ENCODE data around the gene PDE8A. TPM values are rescaled to one million over a fixed set of nuclear protein-coding genes. Genes with fewer than 3 reads are reported as not detected.
A peak's percentile ranks its signal among the peaks of the same experiment; 100 is the strongest.
"Not testable (repeated sequence)": the region's sequence is repeated elsewhere in the genome, so short reads cannot be mapped to it uniquely, and the experiment has no call there.

PDE8A gene
- total and polyA plus RNA-seq, 2 of the 4 experiments (the other 2 are of a cell fraction) = 32.4 to 35.9 TPM

GRCh38 chr15:84985158-84985557 is 3.5 kb downstream of the PDE8A start:
- Histone ChIP-seq H3K14ac (replicated peaks; ENCODE audit: low read depth, low read length) (0 out of 2 replicates have a peak overlapping the region, but pooled peaks have one; percentile 20), H3K36me3 (ENCODE audit: control insufficient read depth, insufficient read depth, low read length) (no peaks in the 10 kb centered on the region), H2BK20ac (ENCODE audit: low read depth, low read length) (peak overlapping the region; percentile 11; the same call in 1 of the 2 replicates), H2BK120ac (ENCODE audit: low read depth, low read length) (no peak overlapping the region), H3K9ac (ENCODE audit: low read depth, low read length) (no peak overlapping the region), H2AK5ac (ENCODE audit: low read depth, low read length) (no peak overlapping the region), H3K56ac (ENCODE audit: extremely low read depth, insufficient read depth, low read length) (no peak overlapping the region), H3K23ac (ENCODE audit: low read depth, low read length) (peak overlapping the region; percentile 52; the same call in 1 of the 2 replicates), H2BK5ac (ENCODE audit: low read depth, low read length, poor library complexity, severe bottlenecking) (peak overlapping the region; percentile 6), H4K8ac (ENCODE audit: low read depth in 2 of 2, low read length in 2 of 2) (no peak overlapping the region), H3K79me1 (ENCODE audit: low read depth in 1 of 2, low read length in 2 of 2) (peaks cover 17 to 63% of the 10 kb centered on the region in 2 experiments), H3K18ac (ENCODE audit: low read depth, low read length) (no peak overlapping the region), H3K9me1 (ENCODE audit: insufficient read depth, low read length) (0 out of 2 replicates have a peak, but pooled peaks cover 5% of the 10 kb centered on the region), H3K4ac (ENCODE audit: low read depth, low read length) (no peak overlapping the region; the same call in 1 of the 2 replicates), H3K9me3 (ENCODE audit: control insufficient read depth, insufficient read depth, low read length) (no peaks in the 10 kb centered on the region), H2AFZ (replicated peaks; ENCODE audit: low read length, poor library complexity) (no peak overlapping the region), H3K4me3 (ENCODE audit: insufficient read depth, low read depth, low read length) (no peak overlapping the region), H2AK9ac (replicated peaks; ENCODE audit: low read depth, low read length, poor library complexity) (no peak overlapping the region), H3K27me3 (ENCODE audit: control insufficient read depth, insufficient read depth, low read length) (no peaks in the 10 kb centered on the region), H4K91ac (ENCODE audit: insufficient read depth, low read depth, low read length) (no peak overlapping the region), H3K4me2 (ENCODE audit: low read depth, low read length) (peak overlapping the region; percentile 83), H2BK15ac (ENCODE audit: low read depth, low read length) (0 out of 3 replicates have a peak overlapping the region, but pooled peaks have one; percentile 34), H4K5ac (ENCODE audit: low read depth, low read length) (no peak overlapping the region), H3K27ac (ENCODE audit: insufficient read depth, low read length) (no peak overlapping the region), H3K4me1 (ENCODE audit: control insufficient read depth, insufficient read depth, low read length) (peaks cover 3% of the 10 kb centered on the region), H4K20me1 (ENCODE audit: insufficient read depth, low read length) (peaks cover 72% of the 10 kb centered on the region)
- WGBS, 2 experiments (ENCODE audit: extremely low coverage in 2 of 2, insufficient read length in 1 of 2) = no CpG with 5 or more reads among the region's 2 CpGs
- POLR2A ChIA-PET (ENCODE audit: unreplicated experiment) = no interaction called here
- BruUV-seq (replicated peaks) = no TSS peak
- in situ Hi-C loops (cut with MboI; ENCODE audit: low sequenced_read_pairs) (no loop called here), intact Hi-C loops (cut with micrococcal nuclease) (no loop called here), dilution Hi-C loops (cut with HindIII; ENCODE audit: low sequenced_read_pairs, unreplicated experiment) (no loop called here)
- ATAC-seq (ENCODE audit: low read depth) = no peak
- peak; percentile 18 for DNase-seq
- CTCF ChIA-PET = no interaction called here
- TF ChIP-seq RAD21 (IDR thresholded peaks at IDR 0.05; ENCODE audit: low read length) = no peak
- TF ChIP-seq NFE2L2 (IDR thresholded peaks at IDR 0.05; ENCODE audit: low read depth, low read length) = no peak
- no peak for TF ChIP-seq SMC3 (IDR thresholded peaks at IDR 0.05; ENCODE audit: low read depth, low read length)
- TF ChIP-seq BHLHE40 (IDR thresholded peaks at IDR 0.05; ENCODE audit: low read depth, low read length) = no peak
- no peak for TF ChIP-seq POLR2A (IDR thresholded peaks at IDR 0.05; ENCODE audit: low read depth, low read length)
- TF ChIP-seq MAZ (IDR thresholded peaks at IDR 0.05; ENCODE audit: borderline replicate concordance, low read depth, low read length) = no peak
- no peak for TF ChIP-seq CEBPB (IDR thresholded peaks at IDR 0.05; ENCODE audit: low read depth, low read length)
- no peak for TF ChIP-seq RFX5 (IDR thresholded peaks at IDR 0.05; ENCODE audit: low read depth, low read length)

DNA sequence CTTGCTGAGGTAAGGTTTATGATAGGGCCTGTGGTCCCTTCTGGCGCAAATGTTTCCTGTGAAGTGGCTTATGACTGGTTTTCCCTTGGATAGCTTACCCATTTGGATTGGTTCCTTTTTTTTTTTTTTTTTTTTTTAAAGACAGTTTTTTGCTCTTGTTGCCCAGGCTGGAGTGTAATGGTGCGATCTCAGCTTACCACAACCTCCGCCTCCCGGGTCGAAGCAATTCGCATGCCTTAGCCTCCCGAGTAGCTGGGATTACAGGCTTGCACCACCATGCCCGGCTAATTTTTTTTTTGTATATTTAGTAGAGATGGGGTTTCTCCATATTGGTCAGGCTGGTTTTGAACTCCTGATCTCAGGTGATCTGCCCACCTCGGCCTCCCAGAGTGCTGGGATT is 5.7 kb downstream of the PDE8A start:
- H3K4me1 ChIP-seq (ENCODE audit: control insufficient read depth, insufficient read depth, low read length); H2AK9ac ChIP-seq (replicated peaks; ENCODE audit: low read depth, low read length, poor library complexity); H3K27me3 ChIP-seq (ENCODE audit: control insufficient read depth, insufficient read depth, low read length); DNase-seq; H2AFZ ChIP-seq (replicated peaks; ENCODE audit: low read length, poor library complexity); POLR2A ChIA-PET (ENCODE audit: unreplicated experiment); H2BK15ac ChIP-seq (ENCODE audit: low read depth, low read length); in situ Hi-C loops (cut with MboI; ENCODE audit: low sequenced_read_pairs); H3K14ac ChIP-seq (replicated peaks; ENCODE audit: low read depth, low read length); ATAC-seq (ENCODE audit: low read depth); H2AK5ac ChIP-seq (ENCODE audit: low read depth, low read length); H2BK20ac ChIP-seq (ENCODE audit: low read depth, low read length); H3K23ac ChIP-seq (ENCODE audit: low read depth, low read length); H3K9me3 ChIP-seq (ENCODE audit: control insufficient read depth, insufficient read depth, low read length); H3K4me2 ChIP-seq (ENCODE audit: low read depth, low read length); dilution Hi-C loops (cut with HindIII; ENCODE audit: low sequenced_read_pairs, unreplicated experiment); H4K5ac ChIP-seq (ENCODE audit: low read depth, low read length); BruUV-seq (replicated peaks); H3K27ac ChIP-seq (ENCODE audit: insufficient read depth, low read length); H2BK5ac ChIP-seq (ENCODE audit: low read depth, low read length, poor library complexity, severe bottlenecking); CTCF ChIA-PET; H3K4me3 ChIP-seq (ENCODE audit: insufficient read depth, low read depth, low read length); H3K4ac ChIP-seq (ENCODE audit: low read depth, low read length); H2BK120ac ChIP-seq (ENCODE audit: low read depth, low read length); H3K9ac ChIP-seq (ENCODE audit: low read depth, low read length); H3K56ac ChIP-seq (ENCODE audit: extremely low read depth, insufficient read depth, low read length); H3K36me3 ChIP-seq (ENCODE audit: control insufficient read depth, insufficient read depth, low read length); H3K18ac ChIP-seq (ENCODE audit: low read depth, low read length); H3K9me1 ChIP-seq (ENCODE audit: insufficient read depth, low read length); H4K8ac ChIP-seq (ENCODE audit: low read depth in 2 of 2, low read length in 2 of 2); H4K91ac ChIP-seq (ENCODE audit: insufficient read depth, low read depth, low read length); intact Hi-C loops (cut with micrococcal nuclease): not testable (repeated sequence)
- H3K79me1 ChIP-seq (ENCODE audit: low read depth in 1 of 2, low read length in 2 of 2) = peaks cover 17 to 80% of the 10 kb centered on the region in 2 experiments
- peaks cover 80% of the 10 kb centered on the region for H4K20me1 ChIP-seq (ENCODE audit: insufficient read depth, low read length)
- no CpG with 5 or more reads among the region's 9 CpGs for WGBS, 2 experiments (ENCODE audit: extremely low coverage in 2 of 2, insufficient read length in 1 of 2)
